Measurements from ENCODE around the gene CCNG2.
A peak's percentile ranks its signal among the peaks of the same experiment; 100 is the strongest.

The CCNG2 gene

DNA sequence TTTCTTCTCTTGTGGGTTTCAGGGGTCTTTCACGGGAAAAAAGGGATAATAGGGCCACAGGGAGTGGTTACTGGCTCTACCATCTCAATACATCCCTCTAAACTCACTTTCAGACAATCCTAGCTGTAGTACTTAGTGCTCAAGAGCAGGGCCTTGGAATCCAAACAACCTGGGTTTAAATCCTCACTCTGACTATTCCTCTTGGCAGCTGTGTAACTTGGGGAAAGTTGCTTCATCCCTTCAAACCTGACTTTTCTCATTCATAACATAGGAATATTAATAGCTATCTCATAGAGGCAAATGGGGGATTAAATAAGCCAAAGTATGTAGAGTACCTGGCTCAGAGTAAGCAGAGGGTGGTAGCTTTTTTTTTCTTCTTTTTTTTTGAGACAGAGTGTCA, 32.4 kb downstream of the CCNG2 start:
- Histone ChIP-seq H3K9me3 (no peaks in the 10 kb centered on the region), H3K36me3 (no peaks in the 10 kb centered on the region), H3K27ac (no peak overlapping the region), H3K27me3 (no peaks in the 10 kb centered on the region), H3K4me3 (ENCODE audit: low read depth in 1 of 2, low read length in 1 of 2) (no peak overlapping the region), H3K4me1 (ENCODE audit: control insufficient read depth in 1 of 2, insufficient read depth in 1 of 2, low read depth in 1 of 2, low read length in 1 of 2) (peaks cover 14% of the 10 kb centered on the region in 2 experiments)
- TF ChIP-seq, protein P1, sequence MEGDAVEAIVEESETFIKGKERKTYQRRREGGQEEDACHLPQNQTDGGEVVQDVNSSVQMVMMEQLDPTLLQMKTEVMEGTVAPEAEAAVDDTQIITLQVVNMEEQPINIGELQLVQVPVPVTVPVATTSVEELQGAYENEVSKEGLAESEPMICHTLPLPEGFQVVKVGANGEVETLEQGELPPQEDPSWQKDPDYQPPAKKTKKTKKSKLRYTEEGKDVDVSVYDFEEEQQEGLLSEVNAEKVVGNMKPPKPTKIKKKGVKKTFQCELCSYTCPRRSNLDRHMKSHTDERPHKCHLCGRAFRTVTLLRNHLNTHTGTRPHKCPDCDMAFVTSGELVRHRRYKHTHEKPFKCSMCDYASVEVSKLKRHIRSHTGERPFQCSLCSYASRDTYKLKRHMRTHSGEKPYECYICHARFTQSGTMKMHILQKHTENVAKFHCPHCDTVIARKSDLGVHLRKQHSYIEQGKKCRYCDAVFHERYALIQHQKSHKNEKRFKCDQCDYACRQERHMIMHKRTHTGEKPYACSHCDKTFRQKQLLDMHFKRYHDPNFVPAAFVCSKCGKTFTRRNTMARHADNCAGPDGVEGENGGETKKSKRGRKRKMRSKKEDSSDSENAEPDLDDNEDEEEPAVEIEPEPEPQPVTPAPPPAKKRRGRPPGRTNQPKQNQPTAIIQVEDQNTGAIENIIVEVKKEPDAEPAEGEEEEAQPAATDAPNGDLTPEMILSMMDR (IDR thresholded peaks at IDR 0.05), result no peak

- Histone ChIP-seq H3K27ac (no peak overlapping the region), H3K36me3 (no peaks in the 10 kb centered on the region), H3K4me1 (ENCODE audit: control insufficient read depth in 1 of 2, insufficient read depth in 1 of 2, low read depth in 1 of 2, low read length in 1 of 2) (peaks cover 20% of the 10 kb centered on the region in 2 experiments), H3K27me3 (no peaks in the 10 kb centered on the region), H3K9me3 (no peaks in the 10 kb centered on the region), H3K4me3 (ENCODE audit: low read depth in 1 of 2, low read length in 1 of 2) (no peak overlapping the region)
- TF ChIP-seq, protein P1 (IDR thresholded peaks at IDR 0.05), result no peak
These were observed 33.0 kb downstream of the CCNG2 start for GRCh38 chr4:77190053-77190452.

- TF ChIP-seq, protein P1 (IDR thresholded peaks at IDR 0.05), result no peak
- no peaks in the 10 kb centered on the region for H3K36me3 ChIP-seq
- H3K27me3 ChIP-seq, result no peaks in the 10 kb centered on the region
- no peaks in the 10 kb centered on the region for H3K9me3 ChIP-seq
- H3K4me1 ChIP-seq (ENCODE audit: control insufficient read depth in 1 of 2, insufficient read depth in 1 of 2, low read depth in 1 of 2, low read length in 1 of 2), result peaks cover 21% of the 10 kb centered on the region in 2 experiments
- peak overlapping the region; percentile 66 to 67 for H3K4me3 ChIP-seq (ENCODE audit: low read depth in 1 of 2, low read length in 1 of 2)
- H3K27ac ChIP-seq, result peak overlapping the region; percentile 89
These were observed 36.0 kb downstream of the CCNG2 start for GRCh38 chr4:77193046-77193445.

DNA sequence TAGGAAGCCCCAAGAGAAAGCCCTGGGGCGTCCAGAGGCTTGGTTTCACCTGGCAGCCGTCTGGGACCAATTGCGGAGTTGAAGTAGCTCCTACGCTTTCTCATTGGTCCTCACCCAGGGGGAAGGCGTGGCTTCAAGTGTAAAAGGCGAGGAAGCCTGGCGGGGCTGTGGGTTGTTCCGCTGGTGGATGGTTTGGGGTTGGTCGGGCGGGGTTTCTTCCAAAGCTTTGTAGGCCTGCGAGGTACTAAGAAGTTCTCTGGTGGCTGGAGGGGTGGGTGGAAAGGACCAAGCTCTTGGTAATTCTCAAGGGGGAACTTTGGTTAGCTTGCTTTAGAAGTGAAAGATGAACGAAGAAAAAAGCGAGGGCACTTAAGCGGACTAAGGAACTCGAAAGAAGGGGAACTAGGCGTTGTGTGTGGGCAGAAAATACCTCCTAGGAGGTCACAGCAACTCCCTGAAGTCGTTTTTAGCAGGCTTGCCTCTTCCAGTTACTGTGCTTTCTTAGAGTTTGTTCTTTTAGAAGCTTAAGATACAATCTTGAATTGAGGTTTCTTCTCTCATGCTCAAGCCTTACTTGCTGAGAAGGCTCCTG, 36.6 kb downstream of the CCNG2 start:
- Histone ChIP-seq H3K36me3 (no peaks in the 10 kb centered on the region), H3K4me1 (ENCODE audit: control insufficient read depth in 1 of 2, insufficient read depth in 1 of 2, low read depth in 1 of 2, low read length in 1 of 2) (peaks cover 21% of the 10 kb centered on the region in 2 experiments), H3K4me3 (ENCODE audit: low read depth in 1 of 2, low read length in 1 of 2) (peak overlapping the region; percentile 66 to 67), H3K9me3 (no peaks in the 10 kb centered on the region), H3K27ac (peak overlapping the region; percentile 89), H3K27me3 (no peaks in the 10 kb centered on the region)
- TF ChIP-seq, protein P1 (IDR thresholded peaks at IDR 0.05), result peak; percentile 35

DNA sequence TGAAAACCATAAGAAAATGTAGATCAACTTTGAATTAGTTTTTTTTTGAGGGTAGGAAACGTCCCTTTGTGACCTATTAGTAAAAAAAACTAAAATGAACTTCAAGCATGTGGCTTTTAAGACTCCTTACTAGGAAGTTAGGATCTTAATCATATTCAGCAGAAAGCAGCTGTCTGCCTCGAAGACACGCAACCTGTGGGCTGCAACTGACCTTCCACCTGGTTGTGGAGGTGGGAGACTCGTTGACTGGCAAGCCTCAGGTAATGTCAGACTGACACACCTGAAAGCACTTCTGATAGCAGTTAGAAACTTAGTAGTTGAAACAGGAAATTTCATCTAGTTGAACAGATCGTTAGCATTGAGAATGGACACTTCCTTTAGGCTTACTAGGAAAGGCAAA, 37.4 kb downstream of the CCNG2 start:
- TF ChIP-seq, protein P1 (IDR thresholded peaks at IDR 0.05), result no peak
- Histone ChIP-seq H3K27me3 (no peaks in the 10 kb centered on the region), H3K36me3 (no peaks in the 10 kb centered on the region), H3K4me1 (ENCODE audit: control insufficient read depth in 1 of 2, insufficient read depth in 1 of 2, low read depth in 1 of 2, low read length in 1 of 2) (peaks cover 21% of the 10 kb centered on the region in 2 experiments), H3K9me3 (no peaks in the 10 kb centered on the region), H3K27ac (peak overlapping the region; percentile 89), H3K4me3 (ENCODE audit: low read depth in 1 of 2, low read length in 1 of 2) (peak overlapping the region; percentile 66 to 67)
